ENCODE data around the gene TTC3. TPM values are rescaled to one million over a fixed set of nuclear protein-coding genes. Genes with fewer than 3 reads are reported as not detected.

TTC3 gene
- total and polyA plus RNA-seq, 10 of the 15 experiments (the other 5 are each of a cell fraction or from before 2014, with no cell fraction given), result 23.1 to 94.9 (median 72.7) TPM

GRCh38 chr21:37226041-37226920 is 153.2 kb downstream of the TTC3 start (continued):
- TF ChIP-seq PAX5 (IDR thresholded peaks at IDR 0.05; ENCODE audit: borderline replicate concordance, low read depth, low read length) (no peak), MTA2 (IDR thresholded peaks at IDR 0.05; ENCODE audit: low read depth) (no peak), CHD1 (IDR thresholded peaks at IDR 0.05; ENCODE audit: low read depth, low read length) (no peak)

GRCh38 chr21:37227071-37228002 is 154.3 kb downstream of the TTC3 start:
- no peak for DNase-seq (ENCODE audit: low read depth, low spot score)
- ChIA-PET SMC1A (ENCODE audit: uncharacterized antibody, unreplicated experiment) (interaction anchor here (1.4 kb wide), 1 partner anchor 30 kb away, joined by 3 read pairs; no protein-coding TSS in a partner anchor), RAD21 (ENCODE audit: unreplicated experiment) (no interaction called here), CTCF (interaction anchor here (0.8 kb wide), 1 partner anchor 337 kb away, joined by 3 read pairs; no protein-coding TSS in a partner anchor), POLR2A (interaction anchor here (0.6 to 1.3 kb wide), 2 partner anchors 17 to 22 kb away, joined by 3 read pairs; no protein-coding TSS in a partner anchor)
- intact Hi-C loops (cut with micrococcal nuclease; ENCODE audit: unreplicated experiment) (no loop called here), in situ Hi-C loops (cut with MboI) (no loop called here)
- H4K20me1 ChIP-seq (ENCODE audit: control insufficient read depth, insufficient read depth), result no peaks in the 10 kb centered on the region
- H3K27me3 ChIP-seq (replicated peaks in 1 of 2; ENCODE audit: control insufficient read depth in 2 of 2, insufficient read depth in 2 of 2, low read length in 1 of 2), result no peaks in the 10 kb centered on the region
- H3K27ac ChIP-seq (ENCODE audit: control insufficient read depth, insufficient read depth), result no peak overlapping the region
- H3K36me3 ChIP-seq (ENCODE audit: control insufficient read depth in 2 of 2, insufficient read depth in 2 of 2, low read length in 1 of 2), result peaks cover 26 to 29% of the 10 kb centered on the region in 2 experiments
- no TSS peak for BruUV-seq (replicated peaks)
- no peak overlapping the region for H3K4me2 ChIP-seq (ENCODE audit: control insufficient read depth, insufficient read depth)
- no peak overlapping the region for H3K4me3 ChIP-seq
- H3K79me2 ChIP-seq (ENCODE audit: control insufficient read depth, insufficient read depth, low read length), result no peaks in the 10 kb centered on the region
- 92% methylated on average over 38 of the region's 38 CpGs for WGBS (ENCODE audit: insufficient coverage, insufficient replicate concordance, low lambda C conversion rate, missing lambda C conversion rate)
- no peak for FAIRE-seq
- no peak overlapping the region for H2AFZ ChIP-seq (ENCODE audit: control insufficient read depth, low read depth, low read length)
- no peak for TF ChIP-seq KLF5 (IDR thresholded peaks at IDR 0.05; ENCODE audit: partially characterized antibody)
- no peak for TF ChIP-seq ZBTB40 (IDR thresholded peaks at IDR 0.05; ENCODE audit: borderline replicate concordance)
- TF ChIP-seq PAX5 (IDR thresholded peaks at IDR 0.05; ENCODE audit: borderline replicate concordance, low read depth, low read length), result no peak
- TF ChIP-seq YY1 (IDR thresholded peaks at IDR 0.05; ENCODE audit: low read depth, low read length), result no peak
- no peak for TF ChIP-seq ASH2L (IDR thresholded peaks at IDR 0.05; ENCODE audit: borderline replicate concordance, low read depth)
- no peak for TF ChIP-seq ZNF274 (IDR thresholded peaks at IDR 0.05; ENCODE audit: insufficient read depth, insufficient read length)
- no peak for TF ChIP-seq RFX5 (IDR thresholded peaks at IDR 0.05; ENCODE audit: low read depth, low read length)
- TF ChIP-seq PBX3 (IDR thresholded peaks at IDR 0.05; ENCODE audit: insufficient replicate concordance, low read depth, low read length), result no peak
- no peak for ATAC-seq
- H3K9me3 ChIP-seq (replicated peaks; ENCODE audit: control insufficient read depth, insufficient read depth, low read length), result no peaks in the 10 kb centered on the region; the same call in 2 of the 3 replicates
- H3K9ac ChIP-seq (ENCODE audit: control insufficient read depth, insufficient read depth, low read length), result no peak overlapping the region
- H3K4me1 ChIP-seq (ENCODE audit: control insufficient read depth, insufficient read depth, low read length), result peaks cover 11% of the 10 kb centered on the region

Data from GM12878 (cell line).